H1 (cell line): ENCODE measurements around the gene HOXB3.

Source experiments
- ATF2 ChIP-seq: IDR thresholded peaks from 2 replicates; pipeline ENCODE4 v1.6.1; 2012; ENCODE audit warnings: low read length, inconsistent platforms
- ATF3 ChIP-seq: IDR thresholded peaks from 2 replicates; pipeline ENCODE4 v1.6.1; 2011; ENCODE audit warnings: low read depth, mild to moderate bottlenecking, low read length; ENCODE audit not compliant: insufficient read depth
- BRCA1 ChIP-seq: IDR thresholded peaks from 2 replicates; pipeline ENCODE4 v1.6.1; 2012; ENCODE audit warnings: low read depth, low read length, improper control_type of control experiment
- CTCF ChIP-seq, 3 experiments: IDR thresholded peaks; 1 replicate in 2 of 3; 2 replicates in 1 of 3; pipeline versions ENCODE4 v1.5.1 to v1.6.1; 2011; ENCODE audit warnings: low read length in 3 of 3, mild to moderate bottlenecking in 3 of 3, inconsistent platforms in 2 of 3, low read depth in 1 of 3, moderate library complexity in 1 of 3; ENCODE audit not compliant: insufficient read depth in 1 of 3; ENCODE audit errors: control extremely low read depth in 1 of 3
- FOSL1 ChIP-seq: IDR thresholded peaks from 2 replicates; pipeline ENCODE4 v1.6.1; 2011; ENCODE audit warnings: mild to moderate bottlenecking, low read depth, low read length, moderate library complexity; ENCODE audit not compliant: insufficient read depth
- JUND ChIP-seq: IDR thresholded peaks from 2 replicates; pipeline ENCODE4 v1.6.1; 2011; ENCODE audit warnings: mild to moderate bottlenecking, improper control_type of control experiment, low read length
- POLR2A ChIP-seq, 2 experiments: IDR thresholded peaks; 1 replicate in 1 of 2; 2 replicates in 1 of 2; pipeline ENCODE4 v1.6.1; 2011; ENCODE audit warnings: low read depth in 2 of 2, low read length in 2 of 2, mild to moderate bottlenecking in 2 of 2; ENCODE audit errors: control extremely low read depth in 1 of 2
- POLR2AphosphoS5 ChIP-seq: IDR thresholded peaks from 2 replicates; pipeline ENCODE4 v1.6.1; 2011; ENCODE audit warnings: low read depth, low read length
- POU5F1 ChIP-seq: IDR thresholded peaks from 2 replicates; pipeline ENCODE4 v1.6.1; 2011; ENCODE audit warnings: low read depth, mild to moderate bottlenecking, low read length, moderate library complexity
- SUZ12 ChIP-seq: fragments of 200-600 bp; sonication (generic); IDR thresholded peaks from 2 replicates; pipeline ENCODE4 v1.6.1; 2012; ENCODE audit warnings: mild to moderate bottlenecking, inconsistent platforms, low read length, moderate library complexity, mixed read lengths
- TEAD4 ChIP-seq: IDR thresholded peaks from 2 replicates; pipeline ENCODE4 v1.6.1; 2012; ENCODE audit warnings: low read depth, low read length, inconsistent platforms, mixed read lengths

GRCh38 chr17:48548523-48549280 is 41.3 kb downstream of the HOXB3 start:
- TF ChIP-seq SUZ12 (no peak), ATF3 (no peak), POLR2AphosphoS5 (no peak), CTCF (IDR thresholded peaks at IDR 0.05; ENCODE audit: control extremely low read depth in 1 of 3, insufficient read depth in 1 of 3, low read depth in 1 of 3, low read length in 3 of 3) (no peak), JUND (no peak), BRCA1 (no peak), POU5F1 (no peak), POLR2A (IDR thresholded peaks at IDR 0.05; ENCODE audit: control extremely low read depth in 1 of 2, low read depth in 2 of 2, low read length in 2 of 2) (no peak), ATF2 (no peak), TEAD4 (no peak), FOSL1 (no peak)
